Psoas muscle (tissue), 8 donors: ENCODE data around the gene RNASE13. TPM values are rescaled to one million over a fixed set of nuclear protein-coding genes. Genes with fewer than 3 reads are reported as not detected.

Experiments
- ATAC-seq, 4 donors: fragments of 200-7000 bp; cut with Tn5 transposase; one replicate each; pipeline ENCODE4 v1.9.1; 2020; ENCODE audit warnings: moderate library complexity in 3 of 4, mild to moderate bottlenecking in 2 of 4
- DNase-seq, 2 donors: peaks; one replicate each; pipeline ENCODE4 v3.0.0-alpha.2; 2020
- H3K27ac ChIP-seq: fragments of 200-600 bp; one replicate; pipeline ENCODE4 v1.8.0; 2022
- H3K27me3 ChIP-seq, 3 donors: fragments of 200-600 bp in 1 of 3; one replicate each; pipeline versions ENCODE4 v1.6.1 to v1.8.0; 2013 to 2022; ENCODE audit warnings: low read length in 2 of 3, mild to moderate bottlenecking in 2 of 3, moderate library complexity in 1 of 3; ENCODE audit not compliant: insufficient read depth in 3 of 3
- H3K36me3 ChIP-seq, 2 donors: fragments of 200-600 bp in 1 of 2; one replicate each; pipeline versions ENCODE4 v1.6.1 to v1.8.0; 2013 to 2022; ENCODE audit warnings: low read depth in 1 of 2, mild to moderate bottlenecking in 1 of 2, moderate library complexity in 1 of 2; ENCODE audit not compliant: insufficient read depth in 1 of 2
- H3K4me1 ChIP-seq: fragments of 200-600 bp; one replicate; pipeline ENCODE4 v1.8.0; 2022
- H3K4me3 ChIP-seq: fragments of 200-600 bp; one replicate; pipeline ENCODE4 v1.8.0; 2022; ENCODE audit warnings: mild to moderate bottlenecking
- H3K9me3 ChIP-seq: fragments of 200-600 bp; one replicate; pipeline ENCODE4 v1.8.0; 2022
- CTCF ChIP-seq: fragments of 200-600 bp; IDR thresholded peaks from one replicate; pipeline ENCODE4 v1.8.0; 2022; ENCODE audit warnings: antibody characterized with exemption
- WGBS, 3 donors: extraction: QIAGEN DNeasy Blood & Tissue Kit; methylation state at CpG; one replicate each; pipeline versions ENCODE4 v1.1.6 to v1.1.7; 2013; 5-methylcytosine and 5-hydroxymethylcytosine counted together
- intact Hi-C, 2 donors: fragments of 100-400 bp; cut with DNase I; formaldehyde crosslinking; loops; one replicate each; pipeline versions ENCODE4 v1.11.0 to v1.14.2; 2022
- polyA plus RNA-seq, 3 donors: library from polyadenylated mRNA; stranded (reverse); fragments of 200-250 nt; gene quantifications; one replicate each; pipeline ENCODE4 v1.2.3, GENCODE V29; 2013
- total RNA-seq, 4 donors: library from RNA; stranded (reverse); fragmentation: NEBNext Ultra II Directional in 2 of 4; extraction: Animal tissue kit (Norgen Biotek cat#: 25700) in 2 of 4; gene quantifications; one replicate each; pipeline versions ENCODE4 v1.2.1 to v1.2.4, GENCODE V29; 2021 to 2023
- donor health status: healthy with polysubstance abuse.
- donor health status: DM: no; HTN: no; CAD: no; lungs with moderate emphysema.
- donor health status: Bipolar disorder and iron deficiency.
- donor health status: healthy.
- donor health status: DM: yes; HTN: yes; CAD: no.
- donor health status: DM: no; HTN: no; CAD: no.
- donor health status: DM: no; HTN: no; CAD: no.
- donor health status: DM: yes; HTN: yes; CAD: no.

Gene RNASE13
- total and polyA plus RNA-seq, 7 donors: 0.05 TPM; not detected in 6

GRCh38 chr14:21078726-21079125 lies 44.1 kb upstream of the RNASE13 start:
- no peak for TF ChIP-seq CTCF
- DNase-seq: no peak
- ATAC-seq: no peak
- no peaks in the 10 kb centered on the region for H3K9me3 ChIP-seq
- intact Hi-C loops: no loop called here
- H3K27ac ChIP-seq: no peak overlapping the region
- peaks cover 4 to 97% of the 10 kb centered on the region in 2 donors for H3K36me3 ChIP-seq
- WGBS, 3 donors: 87 to 94% (median 88%) methylated on average over 10 of the region's 10 CpGs
- no peak overlapping the region for H3K4me3 ChIP-seq
- no peaks in the 10 kb centered on the region for H3K4me1 ChIP-seq
- no peaks in the 10 kb centered on the region for H3K27me3 ChIP-seq

- no peak overlapping the region for H3K4me3 ChIP-seq
Observed at GRCh38 chr14:21078287-21078686, 43.7 kb upstream of the RNASE13 start.

GRCh38 chr14:21077672-21078071 lies 43.1 kb upstream of the RNASE13 start:
- intact Hi-C loops: no loop called here
- Histone ChIP-seq H3K9me3 (no peaks in the 10 kb centered on the region), H3K27ac (no peak overlapping the region), H3K4me3 (no peak overlapping the region), H3K4me1 (no peaks in the 10 kb centered on the region), H3K27me3 (no peaks in the 10 kb centered on the region), H3K36me3 (peaks cover 4 to 99% of the 10 kb centered on the region in 2 donors)
- DNase-seq (no peak), ATAC-seq (no peak)
- 87 to 99% (median 92%) methylated on average over 2 of the region's 2 CpGs for WGBS, 3 donors
- no peak for TF ChIP-seq CTCF

More at GRCh38 chr14:21078287-21078686, 43.7 kb upstream of the RNASE13 start:
- TF ChIP-seq CTCF: no peak
- no peaks in the 10 kb centered on the region for H3K27me3 ChIP-seq
- peaks cover 4 to 98% of the 10 kb centered on the region in 2 donors for H3K36me3 ChIP-seq
- WGBS, 3 donors: 84 to 91% (median 87%) methylated on average over 5 of the region's 5 CpGs
- no peaks in the 10 kb centered on the region for H3K9me3 ChIP-seq
- no peak overlapping the region for H3K27ac ChIP-seq
- DNase-seq: no peak
- ATAC-seq: no peak
- intact Hi-C loops: no loop called here
- no peaks in the 10 kb centered on the region for H3K4me1 ChIP-seq

GRCh38 chr14:21075719-21076437 lies 41.3 kb upstream of the RNASE13 start:
- ATAC-seq (no peak), DNase-seq (no peak)
- Histone ChIP-seq H3K27me3 (no peaks in the 10 kb centered on the region), H3K4me3 (no peak overlapping the region), H3K9me3 (no peaks in the 10 kb centered on the region), H3K36me3 (peaks cover 4 to 81% of the 10 kb centered on the region in 2 donors), H3K4me1 (peaks cover 8% of the 10 kb centered on the region), H3K27ac (no peak overlapping the region)
- TF ChIP-seq CTCF: no peak
- intact Hi-C loops: no loop called here
- WGBS, 3 donors: 84 to 92% (median 90%) methylated on average over 9 of the region's 9 CpGs
